Kidney (tissue), 14 donors: ENCODE data around the gene INPP5D. TPM values are rescaled to one million over a fixed set of nuclear protein-coding genes. Genes with fewer than 3 reads are reported as not detected.

Experiments
- DNase-seq, 5 donors: peaks; one replicate each; pipeline ENCODE4 v3.0.0-alpha.2; 2013 to 2020
- FAIRE-seq: peaks from 2 replicates; lab custom pipeline; 2012; peaks lifted over from hg19 to GRCh38; lab: Jason Lieb, UNC
- H3K27ac ChIP-seq, 2 donors: one replicate each; pipeline ENCODE4 v1.7.0; 2013; ENCODE audit warnings: low read depth in 2 of 2, low read length in 2 of 2, inconsistent platforms in 1 of 2
- H3K27me3 ChIP-seq: one replicate; pipeline ENCODE4 v1.7.1; 2013; ENCODE audit warnings: low read length, inconsistent platforms; ENCODE audit not compliant: control insufficient read depth, insufficient read depth
- H3K36me3 ChIP-seq, 3 donors: one replicate each; pipeline versions ENCODE4 v1.7.0 to v1.7.1; 2013; ENCODE audit warnings: low read length in 3 of 3, control low read depth in 1 of 3, inconsistent platforms in 1 of 3; ENCODE audit not compliant: insufficient read depth in 3 of 3, control insufficient read depth in 2 of 3
- H3K4me1 ChIP-seq, 3 donors: one replicate each; pipeline versions ENCODE4 v1.7.0 to v1.7.1; 2013; ENCODE audit warnings: low read length in 3 of 3, inconsistent platforms in 1 of 3, low read depth in 1 of 3; ENCODE audit not compliant: control insufficient read depth in 2 of 3, insufficient read depth in 2 of 3
- H3K4me3 ChIP-seq, 3 donors: one replicate each; pipeline versions ENCODE4 v1.7.0 to v1.8.1; 2013; ENCODE audit warnings: low read length in 3 of 3, control low read depth in 1 of 3, inconsistent platforms in 1 of 3
- H3K9ac ChIP-seq, 3 donors: one replicate each; pipeline versions ENCODE4 v1.7.0 to v1.7.1; 2013; ENCODE audit warnings: low read length in 3 of 3, control low read depth in 1 of 3, inconsistent platforms in 1 of 3
- H3K9me3 ChIP-seq, 3 donors: one replicate each; pipeline versions ENCODE4 v1.7.0 to v1.7.1; 2013; ENCODE audit warnings: low read length in 3 of 3, control low read depth in 1 of 3, inconsistent platforms in 1 of 3; ENCODE audit not compliant: control insufficient read depth in 2 of 3, insufficient read depth in 1 of 3
- intact Hi-C: fragments of 100-400 bp; cut with DNase I; formaldehyde crosslinking; loops from one replicate; pipeline ENCODE4 v1.11.1; 2022
- polyA plus RNA-seq: library from polyadenylated mRNA; stranded (reverse); fragments of 350-450 nt; fragmentation: Illumina TruSeq; extraction: RNeasy Lipid Tissue Mini Kit (QIAGEN cat#74804); gene quantifications from one replicate; pipeline ENCODE4 v1.2.3, GENCODE V29; 2014; ENCODE audit warnings: low read depth, low replicate concordance; ENCODE audit not compliant: insufficient read depth
- total RNA-seq: library from RNA; stranded (reverse); fragmentation: NEBNext Ultra II Directional; extraction: Animal tissue kit (Norgen Biotek cat#: 25700); gene quantifications from one replicate; pipeline ENCODE4 v1.2.1, GENCODE V29; 2021
- TF ChIP-seq, protein P1 (sequence below): IDR thresholded peaks from 3 replicates; pipeline ENCODE4 v1.5.1; 2012; ENCODE audit warnings: mild to moderate bottlenecking, moderate library complexity, borderline replicate concordance; ENCODE audit not compliant: insufficient read depth; ENCODE audit errors: extremely low read depth
- donor health status: control.
- donor health status: control.
- donor health status: control.
- donor health status: control.
- donor health status: control.
- donor health status: DM: yes; HTN: yes; CAD: no.
- donor health status: Normal renal cell carcinoma (clear cell type).

Gene INPP5D
- total and polyA plus RNA-seq, 2 donors from 2014 or later = 2.6 to 29.6 TPM

DNA sequence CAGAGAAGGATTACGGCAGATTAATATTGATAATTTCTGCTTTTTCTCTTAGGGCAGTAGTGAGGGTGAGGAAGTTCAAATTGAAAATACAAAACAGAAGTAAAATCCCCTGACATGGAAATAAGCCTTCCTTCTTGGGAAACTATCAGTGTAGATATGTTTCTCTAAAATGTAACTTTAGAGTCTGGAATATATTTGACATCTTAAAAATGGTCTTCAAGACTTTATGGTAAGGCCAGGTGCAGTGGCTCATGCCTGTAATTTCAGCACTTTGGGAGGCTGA, 33.0 kb downstream of the INPP5D start:
- FAIRE-seq (no peak), DNase-seq (no peak)
- TF ChIP-seq, protein P1, sequence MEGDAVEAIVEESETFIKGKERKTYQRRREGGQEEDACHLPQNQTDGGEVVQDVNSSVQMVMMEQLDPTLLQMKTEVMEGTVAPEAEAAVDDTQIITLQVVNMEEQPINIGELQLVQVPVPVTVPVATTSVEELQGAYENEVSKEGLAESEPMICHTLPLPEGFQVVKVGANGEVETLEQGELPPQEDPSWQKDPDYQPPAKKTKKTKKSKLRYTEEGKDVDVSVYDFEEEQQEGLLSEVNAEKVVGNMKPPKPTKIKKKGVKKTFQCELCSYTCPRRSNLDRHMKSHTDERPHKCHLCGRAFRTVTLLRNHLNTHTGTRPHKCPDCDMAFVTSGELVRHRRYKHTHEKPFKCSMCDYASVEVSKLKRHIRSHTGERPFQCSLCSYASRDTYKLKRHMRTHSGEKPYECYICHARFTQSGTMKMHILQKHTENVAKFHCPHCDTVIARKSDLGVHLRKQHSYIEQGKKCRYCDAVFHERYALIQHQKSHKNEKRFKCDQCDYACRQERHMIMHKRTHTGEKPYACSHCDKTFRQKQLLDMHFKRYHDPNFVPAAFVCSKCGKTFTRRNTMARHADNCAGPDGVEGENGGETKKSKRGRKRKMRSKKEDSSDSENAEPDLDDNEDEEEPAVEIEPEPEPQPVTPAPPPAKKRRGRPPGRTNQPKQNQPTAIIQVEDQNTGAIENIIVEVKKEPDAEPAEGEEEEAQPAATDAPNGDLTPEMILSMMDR = no peak
- H3K9ac ChIP-seq = no peak overlapping the region
- no peaks in the 10 kb centered on the region for H3K4me1 ChIP-seq
- no peaks in the 10 kb centered on the region for H3K9me3 ChIP-seq
- no peak overlapping the region for H3K27ac ChIP-seq
- no peaks in the 10 kb centered on the region for H3K36me3 ChIP-seq
- intact Hi-C loops = no loop called here
- H3K4me3 ChIP-seq = no peak overlapping the region
- H3K27me3 ChIP-seq = no peaks in the 10 kb centered on the region

DNA sequence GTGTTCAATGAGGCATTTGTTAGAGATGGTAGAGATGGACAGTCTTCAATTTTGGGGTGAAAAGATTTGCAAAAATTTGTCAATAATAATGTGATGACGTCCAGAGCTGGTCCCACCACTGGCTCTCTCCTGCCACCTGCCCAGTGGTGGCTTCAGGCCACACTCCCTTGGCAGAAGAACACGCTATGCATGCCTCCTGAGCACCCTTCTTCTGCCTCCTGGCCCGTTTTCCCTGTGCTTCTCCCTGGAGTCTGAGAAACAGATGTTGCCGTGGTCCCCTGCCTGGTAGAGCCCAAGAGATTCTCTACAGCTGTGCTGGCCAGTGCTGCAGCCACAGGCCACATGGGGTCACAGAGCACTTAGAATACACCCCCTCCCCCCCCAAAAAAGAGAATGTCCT, 33.6 kb downstream of the INPP5D start:
- Histone ChIP-seq H3K27ac (no peak overlapping the region), H3K36me3 (no peaks in the 10 kb centered on the region), H3K4me3 (no peak overlapping the region), H3K9me3 (no peaks in the 10 kb centered on the region), H3K27me3 (no peaks in the 10 kb centered on the region), H3K9ac (no peak overlapping the region), H3K4me1 (no peaks in the 10 kb centered on the region)
- TF ChIP-seq, protein P1 = no peak
- no peak for FAIRE-seq
- intact Hi-C loops = no loop called here
- DNase-seq = peak in 1 of 5 donors; percentile 33

GRCh38 chr2:233094614-233095013, 34.5 kb downstream of the INPP5D start:
- TF ChIP-seq, protein P1 = no peak
- H3K4me3 ChIP-seq = no peak overlapping the region
- no peaks in the 10 kb centered on the region for H3K4me1 ChIP-seq
- FAIRE-seq (no peak), DNase-seq (no peak)
- H3K9ac ChIP-seq = no peak overlapping the region
- no peaks in the 10 kb centered on the region for H3K36me3 ChIP-seq
- H3K27ac ChIP-seq = no peak overlapping the region
- H3K27me3 ChIP-seq = no peaks in the 10 kb centered on the region
- no peaks in the 10 kb centered on the region for H3K9me3 ChIP-seq
- intact Hi-C loops = no loop called here

GRCh38 chr2:233096006-233096405, 35.9 kb downstream of the INPP5D start:
- Histone ChIP-seq H3K36me3 (no peaks in the 10 kb centered on the region), H3K9me3 (no peaks in the 10 kb centered on the region), H3K27me3 (no peaks in the 10 kb centered on the region), H3K4me1 (no peaks in the 10 kb centered on the region), H3K4me3 (no peak overlapping the region), H3K9ac (no peak overlapping the region), H3K27ac (no peak overlapping the region)
- TF ChIP-seq, protein P1 = no peak
- FAIRE-seq (no peak), DNase-seq (no peak)
- intact Hi-C loops = no loop called here
